ENCODE data around the gene TP53TG5.

Gene TP53TG5

GRCh38 chr20:45405571-45406259, 27.6 kb upstream of the TP53TG5 start:
- no peak for DNase-seq (ENCODE audit: low read depth in 1 of 2, low spot score in 1 of 2)

GRCh38 chr20:45404438-45404837, 26.3 kb upstream of the TP53TG5 start:
- DNase-seq (ENCODE audit: low read depth in 1 of 2, low spot score in 1 of 2): no peak

- no peak for DNase-seq (ENCODE audit: low read depth in 1 of 2, low spot score in 1 of 2)
Observed at GRCh38 chr20:45402946-45403345, 24.8 kb upstream of the TP53TG5 start.

- no peak for DNase-seq (ENCODE audit: low read depth in 1 of 2, low spot score in 1 of 2)
Observed at GRCh38 chr20:45400346-45401031, 22.4 kb upstream of the TP53TG5 start.

- no peak for DNase-seq (ENCODE audit: low read depth in 1 of 2, low spot score in 1 of 2)
Observed at GRCh38 chr20:45399018-45399417, 20.9 kb upstream of the TP53TG5 start.

- no peak for DNase-seq (ENCODE audit: low read depth in 1 of 2, low spot score in 1 of 2)
Observed at GRCh38 chr20:45395114-45395415, 16.9 kb upstream of the TP53TG5 start.

- no peak for DNase-seq (ENCODE audit: low read depth in 1 of 2, low spot score in 1 of 2)
Observed at GRCh38 chr20:45394221-45395113, 16.3 kb upstream of the TP53TG5 start.

GRCh38 chr20:45392733-45393132, 14.6 kb upstream of the TP53TG5 start:
- DNase-seq (ENCODE audit: low read depth in 1 of 2, low spot score in 1 of 2): no peak

- DNase-seq (ENCODE audit: low read depth in 1 of 2, low spot score in 1 of 2): no peak
Observed at GRCh38 chr20:45391559-45391958, 13.4 kb upstream of the TP53TG5 start.

GRCh38 chr20:45390931-45391330, 12.8 kb upstream of the TP53TG5 start:
- DNase-seq (ENCODE audit: low read depth in 1 of 2, low spot score in 1 of 2): no peak

GRCh38 chr20:45387274-45387673, 9.1 kb upstream of the TP53TG5 start:
- DNase-seq (ENCODE audit: low read depth in 1 of 2, low spot score in 1 of 2): no peak

GRCh38 chr20:45377269-45377668, 856 bp downstream of the TP53TG5 start:
- DNase-seq (ENCODE audit: low read depth in 1 of 2, low spot score in 1 of 2): no peak

GRCh38 chr20:45374966-45375365, 3.2 kb downstream of the TP53TG5 start:
- no peak for DNase-seq (ENCODE audit: low read depth in 1 of 2, low spot score in 1 of 2)

GRCh38 chr20:45374101-45374467, 4.0 kb downstream of the TP53TG5 start:
- DNase-seq (ENCODE audit: low read depth in 1 of 2, low spot score in 1 of 2): no peak

- peak; percentile 82 to 84 for DNase-seq (ENCODE audit: low read depth in 1 of 2, low spot score in 1 of 2)
Observed at GRCh38 chr20:45373353-45374100, 4.6 kb downstream of the TP53TG5 start.

GRCh38 chr20:45372646-45373352, 5.3 kb downstream of the TP53TG5 start:
- no peak for DNase-seq (ENCODE audit: low read depth in 1 of 2, low spot score in 1 of 2)

- DNase-seq (ENCODE audit: low read depth in 1 of 2, low spot score in 1 of 2): no peak
Observed at GRCh38 chr20:45372241-45372640, 5.9 kb downstream of the TP53TG5 start.

GRCh38 chr20:45370571-45371160, 7.5 kb downstream of the TP53TG5 start:
- no peak for DNase-seq (ENCODE audit: low read depth in 1 of 2, low spot score in 1 of 2)

- no peak for DNase-seq (ENCODE audit: low read depth in 1 of 2, low spot score in 1 of 2)
Observed at GRCh38 chr20:45368221-45368980, 9.7 kb downstream of the TP53TG5 start.

- no peak for DNase-seq (ENCODE audit: low read depth in 1 of 2, low spot score in 1 of 2)
Observed at GRCh38 chr20:45367126-45367525, 11.0 kb downstream of the TP53TG5 start.

Measured in activated T-helper 1 cell treated with anti-CD3 and anti-CD28 coated beads, Interleukin-2, amount 50 U/mL, for 16 hours (primary cell).